Colonic mucosa (tissue), 4 donors: Measurements from ENCODE around the gene MICA. TPM values are rescaled to one million over a fixed set of nuclear protein-coding genes. Genes with fewer than 3 reads are reported as not detected.
"Not testable (repeated sequence)": the region's sequence is repeated elsewhere in the genome, so short reads cannot be mapped to it uniquely, and the experiment has no call there.

Experiments used
- DNase-seq: peaks from one replicate; pipeline ENCODE4 v3.0.0-alpha.2; 2020
- H3K27ac ChIP-seq: fragments of 200-600 bp; one replicate; pipeline ENCODE4 v1.8.0; 2021
- H3K27me3 ChIP-seq: fragments of 200-600 bp; one replicate; pipeline ENCODE4 v1.8.0; 2021
- H3K36me3 ChIP-seq: fragments of 200-600 bp; one replicate; pipeline ENCODE4 v1.8.0; 2021
- H3K4me1 ChIP-seq: fragments of 200-600 bp; one replicate; pipeline ENCODE4 v1.8.0; 2021; ENCODE audit warnings: mild to moderate bottlenecking
- H3K4me3 ChIP-seq: fragments of 200-600 bp; one replicate; pipeline ENCODE4 v1.8.0; 2021
- H3K9ac ChIP-seq, 2 donors: one replicate each; pipeline ENCODE4 v1.7.0; 2013; ENCODE audit warnings: control low read depth in 2 of 2, low read depth in 2 of 2, low read length in 2 of 2
- H3K9me3 ChIP-seq: fragments of 200-600 bp; one replicate; pipeline ENCODE4 v1.8.0; 2021
- CTCF ChIP-seq: fragments of 200-600 bp; IDR thresholded peaks from one replicate; pipeline ENCODE4 v1.8.0; 2022; ENCODE audit warnings: antibody characterized with exemption, mild to moderate bottlenecking
- intact Hi-C: fragments of 100-400 bp; cut with DNase I; formaldehyde crosslinking; loops from one replicate; pipeline ENCODE4 v1.14.1; 2022
- total RNA-seq, 2 donors: library from RNA; stranded (reverse); fragmentation: NEBNext Ultra II Directional in 1 of 2; extraction: Animal tissue kit (Norgen Biotek cat#: 25700) in 1 of 2; gene quantifications; one replicate each; pipeline ENCODE4 v1.2.1, GENCODE V29; 2021
- donor health status: healthy.
- donor health status: DM: no; HTN: no; CAD: no.
- donor health status: DM: no; HTN: no; CAD: no.

The MICA gene
- total RNA-seq, 2 donors from 2014 or later: 15.0 to 26.7 TPM

- H3K9me3 ChIP-seq: no peaks in the 10 kb centered on the region
- no peaks in the 10 kb centered on the region for H3K4me1 ChIP-seq
- no peak for TF ChIP-seq CTCF
- H3K9ac ChIP-seq: peak overlapping the region in 1 of 2 donors; percentile 40
- no peak for DNase-seq
- peak overlapping the region; percentile 61 for H3K27ac ChIP-seq
- no peaks in the 10 kb centered on the region for H3K27me3 ChIP-seq
- no peak overlapping the region for H3K4me3 ChIP-seq
- intact Hi-C loops: no loop called here
- H3K36me3 ChIP-seq: no peaks in the 10 kb centered on the region
Measured at GRCh38 chr6:31393932-31394331, 9.5 kb upstream of the MICA start.

- H3K4me1 ChIP-seq: no peaks in the 10 kb centered on the region
- intact Hi-C loops: no loop called here
- H3K36me3 ChIP-seq: no peaks in the 10 kb centered on the region
- no peak overlapping the region for H3K4me3 ChIP-seq
- peak overlapping the region; percentile 63 for H3K27ac ChIP-seq
- TF ChIP-seq CTCF: no peak
- H3K27me3 ChIP-seq: no peaks in the 10 kb centered on the region
- DNase-seq: peak; percentile 65
- peak overlapping the region in 1 of 2 donors; percentile 70 for H3K9ac ChIP-seq
- no peaks in the 10 kb centered on the region for H3K9me3 ChIP-seq
Measured at GRCh38 chr6:31394381-31394780, 9.0 kb upstream of the MICA start.

GRCh38 chr6:31395832-31396231, 7.6 kb upstream of the MICA start:
- no peaks in the 10 kb centered on the region for H3K4me1 ChIP-seq
- H3K36me3 ChIP-seq: no peaks in the 10 kb centered on the region
- no peak overlapping the region for H3K27ac ChIP-seq
- no peaks in the 10 kb centered on the region for H3K9me3 ChIP-seq
- H3K27me3 ChIP-seq: no peaks in the 10 kb centered on the region
- H3K4me3 ChIP-seq: no peak overlapping the region
- intact Hi-C loops: loop anchor here (2.0 kb wide), 1 partner anchor 45 kb away; no protein-coding TSS in a partner anchor
- H3K9ac ChIP-seq: peak overlapping the region in 1 of 2 donors; percentile 26
- no peak for TF ChIP-seq CTCF
- DNase-seq: no peak

GRCh38 chr6:31396422-31397152, 6.8 kb upstream of the MICA start:
- DNase-seq: peak; percentile 96
- Histone ChIP-seq H3K36me3 (no peaks in the 10 kb centered on the region), H3K9me3 (no peaks in the 10 kb centered on the region), H3K4me1 (peaks cover 4% of the 10 kb centered on the region), H3K9ac (no peak overlapping the region), H3K27me3 (no peaks in the 10 kb centered on the region), H3K4me3 (no peak overlapping the region), H3K27ac (peak overlapping the region; percentile 9)
- TF ChIP-seq CTCF: peak; percentile 94
- intact Hi-C loops: loop anchor here (2.0 kb wide), 1 partner anchor 44 kb away; no protein-coding TSS in a partner anchor

GRCh38 chr6:31397153-31397499, 6.3 kb upstream of the MICA start:
- H3K27ac ChIP-seq: peak overlapping the region; percentile 9
- intact Hi-C loops: loop anchor here (2.0 kb wide), 1 partner anchor 44 kb away; no protein-coding TSS in a partner anchor

GRCh38 chr6:31397901-31398525, 5.4 kb upstream of the MICA start:
- intact Hi-C loops: loop anchor here (2.0 kb wide), 1 partner anchor 43 kb away; no protein-coding TSS in a partner anchor
- H3K4me1 ChIP-seq: peaks cover 7% of the 10 kb centered on the region

More at GRCh38 chr6:31397153-31397499, 6.3 kb upstream of the MICA start:
- H3K4me3 ChIP-seq, H3K4me1 ChIP-seq, H3K27me3 ChIP-seq, DNase-seq, H3K9me3 ChIP-seq, H3K9ac ChIP-seq, H3K36me3 ChIP-seq: not testable (repeated sequence)

More at GRCh38 chr6:31397901-31398525, 5.4 kb upstream of the MICA start:
- H3K27ac ChIP-seq: no peak overlapping the region
- H3K4me3 ChIP-seq: no peak overlapping the region
- DNase-seq: no peak
- no peaks in the 10 kb centered on the region for H3K9me3 ChIP-seq
- TF ChIP-seq CTCF: no peak
- H3K9ac ChIP-seq: no peak overlapping the region
- no peaks in the 10 kb centered on the region for H3K36me3 ChIP-seq
- H3K27me3 ChIP-seq: no peaks in the 10 kb centered on the region
